Vagina (tissue), 2 donors: ENCODE measurements around the gene CLTB. TPM values are rescaled to one million over a fixed set of nuclear protein-coding genes. Genes with fewer than 3 reads are reported as not detected.
A peak's percentile ranks its signal among the peaks of the same experiment; 100 is the strongest.

Experiments
- DNase-seq, 2 donors: peaks; one replicate each; pipeline ENCODE4 v3.0.0-alpha.2; 2017; ENCODE audit errors: extremely low spot score in 2 of 2
- H3K27ac ChIP-seq: fragments of 200-600 bp; sonication (generic); one replicate; pipeline ENCODE4 v1.5.1; 2019
- H3K27me3 ChIP-seq: fragments of 200-600 bp; sonication (generic); one replicate; pipeline ENCODE4 v1.5.1; 2019
- H3K36me3 ChIP-seq, 2 donors: fragments of 200-600 bp; sonication (generic); one replicate each; pipeline ENCODE4 v1.5.1; 2017 to 2019
- H3K4me1 ChIP-seq: fragments of 200-600 bp; sonication (generic); one replicate; pipeline ENCODE4 v1.5.1; 2019
- H3K4me3 ChIP-seq, 2 donors: fragments of 200-600 bp; sonication (generic); 1 replicate in 1 of 2; 2 replicates in 1 of 2; pipeline ENCODE4 v1.5.1; 2016 to 2019
- H3K9me3 ChIP-seq: fragments of 200-600 bp; sonication (generic); one replicate; pipeline ENCODE4 v1.5.1; 2019
- CTCF ChIP-seq, 3 experiments: fragments of 450-650 bp in 2 of 3; fragments of 200-600 bp in 1 of 3; sonication (generic) in 1 of 3; IDR thresholded peaks; one replicate each; pipeline ENCODE4 v1.5.1; 2017 to 2019; ENCODE audit warnings: antibody characterized with exemption in 3 of 3, mild to moderate bottlenecking in 2 of 3, moderate library complexity in 2 of 3
- POLR2A ChIP-seq, 2 donors: fragments of 450-650 bp; IDR thresholded peaks; one replicate each; pipeline ENCODE4 v1.6.1; 2017; ENCODE audit warnings: antibody characterized with exemption in 2 of 2, mild to moderate bottlenecking in 2 of 2, moderate library complexity in 2 of 2
- POLR2AphosphoS5 ChIP-seq, 2 donors: sonication (generic); formaldehyde crosslinking; IDR thresholded peaks; one replicate each; pipeline ENCODE4 v1.9.0; 2017; ENCODE audit warnings: antibody characterized with exemption in 2 of 2, mild to moderate bottlenecking in 2 of 2, low read depth in 1 of 2; ENCODE audit not compliant: insufficient read depth in 1 of 2
- intact Hi-C: fragments of 100-400 bp; cut with DNase I; formaldehyde crosslinking; loops from one replicate; pipeline ENCODE4 v1.15.1; 2023
- total RNA-seq: library from RNA; depleted of rRNA; stranded (reverse); fragments of >200 nt; gene quantifications from one replicate; pipeline ENCODE4 v1.2.3, GENCODE V29; 2016

CLTB gene
- total RNA-seq, 1 donor from 2014 or later, result 254 TPM

DNA sequence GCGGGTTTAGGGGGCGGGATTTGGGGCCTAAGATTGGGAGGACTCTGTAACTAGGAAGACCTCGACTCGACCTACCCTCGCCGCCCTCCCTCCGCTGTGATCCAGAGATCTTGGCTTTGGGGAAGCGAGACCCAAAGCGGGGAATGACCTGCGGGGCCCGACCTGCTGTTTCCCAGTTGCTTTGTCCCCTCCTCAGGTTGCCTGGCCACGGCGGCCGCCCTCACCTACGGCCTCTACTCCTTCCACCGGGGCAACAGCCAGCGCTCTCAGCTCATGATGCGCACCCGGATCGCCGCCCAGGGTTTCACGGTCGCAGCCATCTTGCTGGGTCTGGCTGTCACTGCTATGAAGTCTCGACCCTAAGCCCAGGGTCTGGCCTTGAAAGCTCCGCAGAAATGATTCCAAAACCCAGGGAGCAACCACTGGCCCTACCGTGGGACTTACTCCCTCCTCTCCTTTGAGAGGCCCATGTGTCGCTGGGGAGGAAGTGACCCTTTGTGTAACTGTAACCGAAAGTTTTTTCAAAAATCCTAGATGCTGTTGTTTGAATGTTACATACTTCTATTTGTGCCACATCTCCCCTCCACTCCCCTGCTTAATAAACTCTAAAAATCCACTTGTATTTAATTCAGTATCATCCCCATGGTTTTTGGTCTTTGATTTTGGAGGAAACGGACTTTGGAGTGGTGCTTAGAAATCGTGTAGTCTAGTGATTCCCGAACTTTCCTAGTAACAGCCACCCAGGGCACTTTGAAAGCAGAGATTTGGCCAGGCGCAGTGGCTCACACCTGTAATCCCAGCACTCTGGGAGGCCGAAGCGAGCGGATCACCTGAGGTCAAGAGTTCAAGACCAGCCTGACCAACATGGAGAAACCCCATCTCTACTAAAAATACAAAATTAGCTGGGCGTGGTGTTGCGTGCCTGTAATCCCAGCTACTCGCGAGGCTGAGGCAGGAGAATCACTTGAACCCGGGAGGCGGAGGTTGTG, 26.9 kb downstream of the CLTB start:
- Histone ChIP-seq H3K4me3 (peak overlapping the region; percentile 76 to 84), H3K36me3 (peaks cover 0 to 52% of the 10 kb centered on the region in 2 donors), H3K9me3 (no peaks in the 10 kb centered on the region), H3K4me1 (peaks cover 25% of the 10 kb centered on the region), H3K27ac (peak overlapping the region; percentile 86), H3K27me3 (no peaks in the 10 kb centered on the region)
- intact Hi-C loops, result no loop called here
- DNase-seq, result no peak
- TF ChIP-seq CTCF (IDR thresholded peaks at IDR 0.05) (no peak), POLR2AphosphoS5 (IDR thresholded peaks at IDR 0.05; ENCODE audit: insufficient read depth in 1 of 2, low read depth in 1 of 2) (peak in 1 of 2 donors; percentile 76), POLR2A (IDR thresholded peaks at IDR 0.05) (peak; percentile 42 to 67)

DNA sequence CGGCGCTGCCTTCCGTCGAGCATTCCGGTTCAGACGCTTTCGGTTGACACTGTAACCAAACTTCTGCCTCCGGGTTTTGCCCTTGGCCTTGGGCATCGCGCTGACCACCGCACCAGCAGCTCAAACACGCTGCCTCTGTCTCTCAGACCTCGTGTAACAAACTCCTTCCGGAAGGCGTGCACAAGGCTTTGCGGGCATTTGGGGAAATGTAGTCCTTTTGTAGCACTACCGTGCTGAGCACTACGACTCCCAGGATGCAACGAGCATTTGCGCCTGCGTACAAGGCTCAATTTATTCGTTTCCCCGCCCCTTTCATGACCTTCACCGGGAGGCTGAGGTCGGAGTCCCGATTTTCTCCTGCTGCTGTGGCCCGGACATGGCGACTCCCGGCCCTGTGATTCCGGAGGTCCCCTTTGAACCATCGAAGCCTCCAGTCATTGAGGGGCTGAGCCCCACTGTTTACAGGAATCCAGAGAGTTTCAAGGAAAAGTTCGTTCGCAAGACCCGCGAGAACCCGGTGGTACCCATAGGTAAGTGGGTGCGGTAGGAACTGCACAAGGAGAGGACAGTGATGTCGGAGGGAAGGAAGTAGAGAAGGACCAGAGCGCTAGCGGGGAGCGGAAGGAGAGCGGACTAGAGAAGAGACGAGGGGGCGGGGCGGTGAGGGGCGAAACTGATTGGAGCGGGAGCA, 27.8 kb downstream of the CLTB start, which contains the start of the genes HIGD2A and NOP16:
HIGD2A (plus strand) TSS at position 308 of the 691 bp plus-strand sequence; CDS start at position 377, 69 bp downstream.
NOP16 (minus strand) TSS at position 155 of the 691 bp plus-strand sequence; CDS start at position 96, 59 bp downstream.
- peak in 1 of 2 donors; percentile 99 for DNase-seq
- Histone ChIP-seq H3K27me3 (no peaks in the 10 kb centered on the region), H3K4me1 (peaks cover 25% of the 10 kb centered on the region), H3K4me3 (peak within 1 kb of the TSS; percentile 76 to 84), H3K36me3 (peaks cover 0 to 55% of the 10 kb centered on the region in 2 donors), H3K27ac (peak within 1 kb of the TSS; percentile 86), H3K9me3 (no peaks in the 10 kb centered on the region)
- no peak for TF ChIP-seq POLR2A (IDR thresholded peaks at IDR 0.05)
- peak in 1 of 3 experiments; percentile 27 for TF ChIP-seq CTCF (IDR thresholded peaks at IDR 0.05)
- TF ChIP-seq POLR2AphosphoS5 (IDR thresholded peaks at IDR 0.05; ENCODE audit: insufficient read depth in 1 of 2, low read depth in 1 of 2), result peak; percentile 95 to 96
- intact Hi-C loops, result no loop called here

- peaks cover 25% of the 10 kb centered on the region for H3K4me1 ChIP-seq
- peak overlapping the region; percentile 86 for H3K27ac ChIP-seq
- no peak for DNase-seq
- H3K4me3 ChIP-seq, result peak overlapping the region; percentile 76 to 84
- TF ChIP-seq POLR2AphosphoS5 (IDR thresholded peaks at IDR 0.05; ENCODE audit: insufficient read depth in 1 of 2, low read depth in 1 of 2) (no peak), POLR2A (IDR thresholded peaks at IDR 0.05) (no peak)
- H3K9me3 ChIP-seq, result no peaks in the 10 kb centered on the region
- intact Hi-C loops, result no loop called here
- peaks cover 0 to 55% of the 10 kb centered on the region in 2 donors for H3K36me3 ChIP-seq
- no peaks in the 10 kb centered on the region for H3K27me3 ChIP-seq
Measured at GRCh38 chr5:176388003-176388443, 28.3 kb downstream of the CLTB start.

DNA sequence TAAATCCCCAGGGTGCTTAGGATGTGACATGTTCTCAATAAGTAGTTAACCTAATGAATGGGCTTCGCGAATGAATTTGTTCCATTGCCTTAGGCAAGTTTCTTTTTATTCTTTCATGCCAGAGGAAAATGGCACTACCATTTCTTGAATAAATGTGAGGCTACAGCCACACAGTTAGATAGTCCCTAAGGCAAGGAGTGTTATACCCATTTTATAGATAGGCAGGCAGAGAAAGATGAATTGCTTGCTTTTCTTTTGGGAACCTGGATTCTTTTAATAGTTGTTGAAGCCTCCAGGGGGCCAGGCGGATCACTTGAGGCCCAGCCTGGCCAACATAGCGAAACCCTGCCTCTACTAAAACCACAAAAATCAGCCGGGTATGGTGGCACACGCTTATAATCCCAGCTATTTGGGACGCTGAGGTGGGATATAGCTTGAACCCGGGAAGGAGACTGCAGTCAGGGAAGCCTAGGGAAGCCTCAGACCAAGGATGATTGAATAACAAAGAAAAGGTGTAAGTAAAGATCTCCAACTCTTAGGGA, 28.9 kb downstream of the CLTB start:
- H3K4me3 ChIP-seq, result peak overlapping the region; percentile 76 to 84
- peaks cover 0 to 55% of the 10 kb centered on the region in 2 donors for H3K36me3 ChIP-seq
- H3K9me3 ChIP-seq, result no peaks in the 10 kb centered on the region
- peaks cover 25% of the 10 kb centered on the region for H3K4me1 ChIP-seq
- H3K27ac ChIP-seq, result no peak overlapping the region
- no peaks in the 10 kb centered on the region for H3K27me3 ChIP-seq
- TF ChIP-seq POLR2A (IDR thresholded peaks at IDR 0.05), result no peak
- no peak for TF ChIP-seq CTCF (IDR thresholded peaks at IDR 0.05)
- TF ChIP-seq POLR2AphosphoS5 (IDR thresholded peaks at IDR 0.05; ENCODE audit: insufficient read depth in 1 of 2, low read depth in 1 of 2), result no peak
- intact Hi-C loops, result no loop called here
- no peak for DNase-seq

DNA sequence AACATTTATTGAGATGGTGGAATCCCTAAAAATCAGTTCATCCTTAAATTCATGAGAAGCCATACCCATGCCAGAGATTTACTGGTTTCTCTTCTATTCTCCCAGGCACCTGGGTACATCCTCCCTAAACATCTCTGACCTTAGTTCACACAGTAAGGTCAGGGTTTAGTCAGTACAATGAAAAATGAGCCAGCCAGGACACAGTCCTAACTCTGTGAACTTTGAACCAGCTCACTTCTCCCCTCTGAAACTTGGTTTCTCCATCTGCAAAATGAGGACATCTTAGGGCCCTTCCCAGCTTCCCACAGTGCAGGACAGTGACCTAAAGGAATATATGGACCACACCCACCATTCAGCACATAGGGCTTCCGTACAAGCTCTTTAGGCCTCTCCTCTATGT, 29.8 kb downstream of the CLTB start:
- peaks cover 25% of the 10 kb centered on the region for H3K4me1 ChIP-seq
- H3K4me3 ChIP-seq, result no peak overlapping the region
- no peaks in the 10 kb centered on the region for H3K9me3 ChIP-seq
- H3K36me3 ChIP-seq, result peaks cover 0 to 52% of the 10 kb centered on the region in 2 donors
- intact Hi-C loops, result no loop called here
- no peak overlapping the region for H3K27ac ChIP-seq
- no peak for DNase-seq
- TF ChIP-seq POLR2A (IDR thresholded peaks at IDR 0.05) (no peak), CTCF (IDR thresholded peaks at IDR 0.05) (no peak), POLR2AphosphoS5 (IDR thresholded peaks at IDR 0.05; ENCODE audit: insufficient read depth in 1 of 2, low read depth in 1 of 2) (no peak)
- H3K27me3 ChIP-seq, result no peaks in the 10 kb centered on the region
